Dedifferentiated amniotic fluid mesenchymal stem cell (primary cell): ENCODE measurements around the gene SOX6.
"Not testable (repeated sequence)": the region's sequence is repeated elsewhere in the genome, so short reads cannot be mapped to it uniquely, and the experiment has no call there.

Experiments
- DNase-seq: peaks from one replicate; pipeline ENCODE4 v3.0.0-alpha.2; 2016; ENCODE audit errors: extremely low spot score

The SOX6 gene

GRCh38 chr11:15932417-15932816 lies 423.9 kb downstream of the SOX6 start:
- DNase-seq: no peak

- no peak for DNase-seq
Measured at GRCh38 chr11:15931497-15931896, 424.8 kb downstream of the SOX6 start.

DNA sequence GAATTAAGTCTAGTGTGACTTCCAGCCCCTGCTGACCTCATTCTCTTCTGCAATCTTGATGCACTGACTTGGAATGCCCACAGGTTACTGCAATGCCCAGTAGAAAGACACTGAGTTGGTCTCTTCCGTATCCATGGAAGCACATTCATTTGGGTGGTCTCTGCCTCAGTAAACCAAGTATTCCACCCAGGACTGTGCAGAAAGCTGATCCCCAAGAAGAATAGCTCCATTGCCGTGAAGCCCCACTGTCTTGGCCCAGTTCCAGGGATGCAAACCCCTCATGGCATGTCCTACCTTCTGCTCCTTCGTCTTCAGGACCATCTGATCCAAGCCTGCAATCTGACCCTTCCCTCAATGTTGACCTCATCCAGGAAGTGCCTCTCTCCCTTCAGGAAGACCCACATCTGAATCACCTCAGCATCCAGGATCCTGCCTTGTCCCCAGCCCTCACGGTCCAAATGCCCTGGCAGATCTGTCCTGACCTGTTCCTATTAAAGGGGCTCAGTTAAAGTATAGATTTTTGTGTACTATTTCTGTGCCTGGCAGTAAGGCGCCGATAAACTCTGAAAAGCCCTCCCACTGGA lies 425.8 kb downstream of the SOX6 start:
- no peak for DNase-seq

- no peak for DNase-seq
Measured at GRCh38 chr11:15929371-15929901, 426.9 kb downstream of the SOX6 start.

DNA sequence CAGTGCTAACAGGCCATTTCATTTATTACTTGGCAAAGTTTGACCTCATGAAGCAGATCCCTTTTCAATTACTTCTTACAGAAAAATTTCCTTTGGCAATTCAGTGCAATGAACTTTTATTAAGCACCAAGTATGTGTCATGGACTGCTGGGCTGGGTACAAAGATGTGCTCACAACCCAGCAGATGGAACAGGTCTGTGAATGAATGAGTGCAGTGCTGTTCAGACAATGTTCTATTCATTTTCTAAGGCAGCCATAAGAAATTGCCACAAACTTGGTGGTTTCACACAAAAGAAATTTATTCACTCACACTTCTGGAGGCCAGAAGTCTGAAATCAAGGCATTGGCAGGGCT lies 428.5 kb downstream of the SOX6 start:
- DNase-seq: no peak

DNA sequence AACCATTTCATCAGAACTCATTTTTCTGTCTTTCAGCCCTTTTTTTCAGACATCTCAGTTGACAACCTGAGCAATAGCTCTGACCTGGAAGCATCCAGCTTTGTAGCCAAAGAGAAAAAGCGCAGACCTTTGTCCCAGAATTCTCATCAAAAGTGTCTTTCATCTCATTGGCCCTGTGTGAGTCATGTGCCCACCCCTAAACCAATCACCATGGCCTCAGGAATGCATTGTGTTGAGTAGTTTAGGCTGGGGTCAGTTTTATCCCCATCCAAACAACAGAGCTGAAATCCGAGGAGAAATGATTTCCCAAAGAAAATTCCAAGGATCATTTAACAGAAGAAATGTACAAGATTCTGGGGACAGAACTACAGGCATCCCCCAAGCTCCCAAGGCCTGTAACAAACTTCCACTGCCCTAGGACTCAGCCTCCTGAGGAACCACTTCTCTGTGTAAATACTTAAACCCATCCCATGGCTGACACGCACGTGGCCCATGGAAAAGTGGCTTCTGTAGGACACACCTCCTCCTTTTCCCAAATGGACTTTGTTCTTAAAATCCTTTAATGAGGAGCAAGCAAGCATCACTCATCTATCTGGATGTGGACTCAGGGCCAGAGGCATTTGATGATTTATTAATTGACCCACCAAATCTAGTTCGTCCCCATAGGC lies 429.0 kb downstream of the SOX6 start:
- DNase-seq: no peak

- DNase-seq: no peak
Measured at GRCh38 chr11:15926071-15926470, 430.3 kb downstream of the SOX6 start.

- no peak for DNase-seq
Measured at GRCh38 chr11:15923183-15923582, 433.2 kb downstream of the SOX6 start.

GRCh38 chr11:15922745-15923144 lies 433.6 kb downstream of the SOX6 start:
- not testable (repeated sequence) for DNase-seq

GRCh38 chr11:15920856-15921629 lies 435.3 kb downstream of the SOX6 start:
- DNase-seq: no peak

DNA sequence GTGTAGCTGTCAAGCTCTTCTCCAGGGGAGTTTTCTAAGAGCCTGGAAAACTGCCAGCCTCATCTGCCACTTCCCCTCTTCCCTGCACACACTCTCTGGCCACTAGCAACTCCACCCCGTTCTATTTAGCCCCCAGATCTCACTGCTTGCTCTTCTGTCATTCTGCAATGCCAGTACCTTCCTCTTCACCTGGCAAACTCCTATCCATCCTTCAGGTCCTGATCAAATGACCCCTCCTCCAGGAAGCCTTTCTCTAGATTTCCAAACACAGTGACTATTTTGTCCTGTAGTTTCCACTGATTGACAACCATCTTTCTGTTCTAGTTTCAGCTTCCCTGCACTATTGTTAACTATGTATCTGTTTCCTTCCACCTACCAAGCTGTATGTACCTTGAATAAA lies 437.7 kb downstream of the SOX6 start:
- DNase-seq: no peak

DNA sequence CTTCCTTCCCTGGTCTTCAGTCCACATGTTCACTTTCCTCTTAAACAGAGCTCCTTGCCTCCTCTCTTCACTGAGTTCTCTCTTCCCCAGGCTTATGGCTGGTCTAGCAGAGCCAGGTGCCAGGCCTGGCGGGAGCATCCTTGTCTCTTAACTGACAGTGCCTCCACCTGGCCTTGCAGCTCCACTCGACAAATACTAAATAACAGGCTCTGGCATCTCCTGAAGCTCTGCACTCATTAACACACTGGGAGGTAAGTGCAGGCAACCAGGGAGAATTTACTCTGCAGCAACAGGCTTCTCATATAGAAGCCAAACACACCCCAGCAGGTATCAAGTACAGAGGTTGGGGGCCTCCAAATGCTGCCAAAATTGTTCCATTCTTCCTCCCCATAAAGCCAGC lies 438.1 kb downstream of the SOX6 start:
- DNase-seq: no peak
